ENCODE data around the gene ABRACL. TPM values are rescaled to one million over a fixed set of nuclear protein-coding genes. Genes with fewer than 3 reads are reported as not detected.
"Not testable (repeated sequence)": the region's sequence is repeated elsewhere in the genome, so short reads cannot be mapped to it uniquely, and the experiment has no call there.

ABRACL gene
- polyA plus RNA-seq, 1 donor: 97.2 TPM

- H3K4me3 ChIP-seq (ENCODE audit: low read length): peak overlapping the region; percentile 89
- peaks cover 4% of the 10 kb centered on the region for H3K4me1 ChIP-seq (ENCODE audit: control insufficient read depth, insufficient read depth, low read length)
- WGBS (ENCODE audit: insufficient coverage, low lambda C conversion rate): 0% methylated on average over 1 of the region's 10 CpGs
- peak overlapping the region; percentile 92 for H3K27ac ChIP-seq (ENCODE audit: low read length)
- H3K9me3 ChIP-seq (ENCODE audit: control insufficient read depth, low read depth, low read length): no peaks in the 10 kb centered on the region
- DNase-seq: peak; percentile 57 to 81
- H3K36me3 ChIP-seq (ENCODE audit: control insufficient read depth, insufficient read depth, low read length): no peaks in the 10 kb centered on the region
- H3K27me3 ChIP-seq (ENCODE audit: control insufficient read depth, insufficient read depth, low read length): no peaks in the 10 kb centered on the region
These were observed 844 bp upstream of the ABRACL start for GRCh38 chr6:139027620-139028182.

GRCh38 chr6:139028215-139028657, 309 bp upstream of the ABRACL start:
- DNase-seq: no peak
- WGBS (ENCODE audit: insufficient coverage, low lambda C conversion rate): 20% methylated on average over 1 of the region's 14 CpGs
- peak overlapping the region; percentile 89 for H3K4me3 ChIP-seq (ENCODE audit: low read length)
- H3K9me3 ChIP-seq (ENCODE audit: control insufficient read depth, low read depth, low read length): no peaks in the 10 kb centered on the region
- H3K27me3 ChIP-seq (ENCODE audit: control insufficient read depth, insufficient read depth, low read length): no peaks in the 10 kb centered on the region
- peaks cover 4% of the 10 kb centered on the region for H3K4me1 ChIP-seq (ENCODE audit: control insufficient read depth, insufficient read depth, low read length)
- H3K36me3 ChIP-seq (ENCODE audit: control insufficient read depth, insufficient read depth, low read length): no peaks in the 10 kb centered on the region
- peak overlapping the region; percentile 92 for H3K27ac ChIP-seq (ENCODE audit: low read length)

GRCh38 chr6:139029470-139030227, 1.1 kb downstream of the ABRACL start:
- H3K36me3 ChIP-seq (ENCODE audit: control insufficient read depth, insufficient read depth, low read length): peaks cover 9% of the 10 kb centered on the region
- H3K27me3 ChIP-seq (ENCODE audit: control insufficient read depth, insufficient read depth, low read length): no peaks in the 10 kb centered on the region
- no peaks in the 10 kb centered on the region for H3K9me3 ChIP-seq (ENCODE audit: control insufficient read depth, low read depth, low read length)
- H3K4me1 ChIP-seq (ENCODE audit: control insufficient read depth, insufficient read depth, low read length): peaks cover 4% of the 10 kb centered on the region
- DNase-seq: peak; percentile 57 to 82
- H3K27ac ChIP-seq (ENCODE audit: low read length): peak overlapping the region; percentile 92
- whole genome bisulfite sequencing (ENCODE audit: insufficient coverage, low lambda C conversion rate): 11% methylated on average over 2 of the region's 44 CpGs
- H3K4me3 ChIP-seq (ENCODE audit: low read length): peak overlapping the region; percentile 89

GRCh38 chr6:139030228-139030963, 1.9 kb downstream of the ABRACL start:
- peak overlapping the region; percentile 89 for H3K4me3 ChIP-seq (ENCODE audit: low read length)
- peaks cover 13% of the 10 kb centered on the region for H3K36me3 ChIP-seq (ENCODE audit: control insufficient read depth, insufficient read depth, low read length)
- no peak for DNase-seq
- no peaks in the 10 kb centered on the region for H3K27me3 ChIP-seq (ENCODE audit: control insufficient read depth, insufficient read depth, low read length)
- 68% methylated on average over 2 of the region's 9 CpGs for WGBS (ENCODE audit: insufficient coverage, low lambda C conversion rate)
- H3K9me3 ChIP-seq (ENCODE audit: control insufficient read depth, low read depth, low read length): no peaks in the 10 kb centered on the region
- peaks cover 4% of the 10 kb centered on the region for H3K4me1 ChIP-seq (ENCODE audit: control insufficient read depth, insufficient read depth, low read length)
- H3K27ac ChIP-seq (ENCODE audit: low read length): no peak overlapping the region

GRCh38 chr6:139037490-139037889, 8.9 kb downstream of the ABRACL start:
- 90% methylated on average over 1 of the region's 5 CpGs for WGBS (ENCODE audit: insufficient coverage, low lambda C conversion rate)
- peaks cover 36% of the 10 kb centered on the region for H3K36me3 ChIP-seq (ENCODE audit: control insufficient read depth, insufficient read depth, low read length)
- no peaks in the 10 kb centered on the region for H3K4me1 ChIP-seq (ENCODE audit: control insufficient read depth, insufficient read depth, low read length)
- H3K27me3 ChIP-seq (ENCODE audit: control insufficient read depth, insufficient read depth, low read length): no peaks in the 10 kb centered on the region
- no peak for DNase-seq
- no peak overlapping the region for H3K27ac ChIP-seq (ENCODE audit: low read length)
- H3K9me3 ChIP-seq (ENCODE audit: control insufficient read depth, low read depth, low read length): no peaks in the 10 kb centered on the region
- H3K4me3 ChIP-seq (ENCODE audit: low read length): no peak overlapping the region

GRCh38 chr6:139044250-139044649, 15.7 kb downstream of the ABRACL start:
- H3K27ac ChIP-seq (ENCODE audit: low read length): no peak overlapping the region
- no CpG with 5 or more reads among the region's 3 CpGs for WGBS (ENCODE audit: insufficient coverage, low lambda C conversion rate)
- no peak overlapping the region for H3K4me3 ChIP-seq (ENCODE audit: low read length)
- H3K9me3 ChIP-seq (ENCODE audit: control insufficient read depth, low read depth, low read length): no peaks in the 10 kb centered on the region
- no peaks in the 10 kb centered on the region for H3K27me3 ChIP-seq (ENCODE audit: control insufficient read depth, insufficient read depth, low read length)
- DNase-seq: no peak
- peaks cover 15% of the 10 kb centered on the region for H3K36me3 ChIP-seq (ENCODE audit: control insufficient read depth, insufficient read depth, low read length)
- no peaks in the 10 kb centered on the region for H3K4me1 ChIP-seq (ENCODE audit: control insufficient read depth, insufficient read depth, low read length)

- H3K4me3 ChIP-seq (ENCODE audit: low read length): no peak overlapping the region
- H3K9me3 ChIP-seq (ENCODE audit: control insufficient read depth, low read depth, low read length): no peaks in the 10 kb centered on the region
- WGBS (ENCODE audit: insufficient coverage, low lambda C conversion rate): 57% methylated on average over 1 of the region's 3 CpGs
- H3K36me3 ChIP-seq (ENCODE audit: control insufficient read depth, insufficient read depth, low read length): peaks cover under 1% of the 10 kb centered on the region
- DNase-seq: no peak
- H3K4me1 ChIP-seq (ENCODE audit: control insufficient read depth, insufficient read depth, low read length): no peaks in the 10 kb centered on the region
- H3K27me3 ChIP-seq (ENCODE audit: control insufficient read depth, insufficient read depth, low read length): peaks cover under 1% of the 10 kb centered on the region
- H3K27ac ChIP-seq (ENCODE audit: low read length): no peak overlapping the region
These were observed 19.1 kb downstream of the ABRACL start for GRCh38 chr6:139047677-139048076.

GRCh38 chr6:139048912-139049311, 20.4 kb downstream of the ABRACL start:
- not testable (repeated sequence) for H3K4me1 ChIP-seq (ENCODE audit: control insufficient read depth, insufficient read depth, low read length); H3K27ac ChIP-seq (ENCODE audit: low read length); H3K9me3 ChIP-seq (ENCODE audit: control insufficient read depth, low read depth, low read length); DNase-seq; H3K27me3 ChIP-seq (ENCODE audit: control insufficient read depth, insufficient read depth, low read length); H3K4me3 ChIP-seq (ENCODE audit: low read length); H3K36me3 ChIP-seq (ENCODE audit: control insufficient read depth, insufficient read depth, low read length)
- 80% methylated on average over 2 of the region's 4 CpGs for WGBS (ENCODE audit: insufficient coverage, low lambda C conversion rate)

- DNase-seq: not testable (repeated sequence)
These were observed 21.7 kb downstream of the ABRACL start for GRCh38 chr6:139050131-139050769.

GRCh38 chr6:139050770-139051313, 22.3 kb downstream of the ABRACL start:
- H3K9me3 ChIP-seq (ENCODE audit: control insufficient read depth, low read depth, low read length): no peaks in the 10 kb centered on the region
- H3K27ac ChIP-seq (ENCODE audit: low read length): no peak overlapping the region
- no peaks in the 10 kb centered on the region for H3K4me1 ChIP-seq (ENCODE audit: control insufficient read depth, insufficient read depth, low read length)
- no peak overlapping the region for H3K4me3 ChIP-seq (ENCODE audit: low read length)
- DNase-seq: no peak
- no CpG with 5 or more reads among the region's 5 CpGs for WGBS (ENCODE audit: insufficient coverage, low lambda C conversion rate)
- H3K36me3 ChIP-seq (ENCODE audit: control insufficient read depth, insufficient read depth, low read length): no peaks in the 10 kb centered on the region
- H3K27me3 ChIP-seq (ENCODE audit: control insufficient read depth, insufficient read depth, low read length): peaks cover 2% of the 10 kb centered on the region

More at GRCh38 chr6:139050131-139050769, 21.7 kb downstream of the ABRACL start:
- not testable (repeated sequence) for H3K27me3 ChIP-seq (ENCODE audit: control insufficient read depth, insufficient read depth, low read length); H3K9me3 ChIP-seq (ENCODE audit: control insufficient read depth, low read depth, low read length); H3K4me3 ChIP-seq (ENCODE audit: low read length); H3K36me3 ChIP-seq (ENCODE audit: control insufficient read depth, insufficient read depth, low read length); H3K4me1 ChIP-seq (ENCODE audit: control insufficient read depth, insufficient read depth, low read length); H3K27ac ChIP-seq (ENCODE audit: low read length)
- no CpG with 5 or more reads among the region's 5 CpGs for WGBS (ENCODE audit: insufficient coverage, low lambda C conversion rate)

Data from large intestine (tissue), 3 donors.